Gastroesophageal sphincter (tissue), 3 donors: ENCODE results near the gene MAFF.

ENCODE experiments used
- CTCF ChIP-seq, 4 experiments: fragments of 200-600 bp in 2 of 4; fragments of 450-650 bp in 2 of 4; sonication (generic) in 1 of 4; IDR thresholded peaks; one replicate each; pipeline ENCODE4 v1.5.1; 2017 to 2019; ENCODE audit warnings: antibody characterized with exemption in 4 of 4, mild to moderate bottlenecking in 2 of 4, moderate library complexity in 2 of 4
- EP300 ChIP-seq: sonication (generic); formaldehyde crosslinking; IDR thresholded peaks from one replicate; pipeline ENCODE4 v1.6.1; 2017; ENCODE audit warnings: antibody characterized with exemption, mild to moderate bottlenecking
- POLR2A ChIP-seq, 2 donors: fragments of 450-650 bp; IDR thresholded peaks; one replicate each; pipeline ENCODE4 v1.6.1; 2017; ENCODE audit warnings: antibody characterized with exemption in 2 of 2, mild to moderate bottlenecking in 2 of 2, moderate library complexity in 1 of 2
- POLR2AphosphoS5 ChIP-seq: sonication (generic); formaldehyde crosslinking; IDR thresholded peaks from one replicate; pipeline ENCODE4 v1.6.1; 2017; ENCODE audit warnings: antibody characterized with exemption

- TF ChIP-seq POLR2A (IDR thresholded peaks at IDR 0.05) (no peak), CTCF (IDR thresholded peaks at IDR 0.05) (no peak), EP300 (no peak), POLR2AphosphoS5 (no peak)
These were observed 57.6 kb downstream of the MAFF start for GRCh38 chr22:38259370-38259769.
